Measurements from ENCODE around the gene PARP1. TPM values are rescaled to one million over a fixed set of nuclear protein-coding genes. Genes with fewer than 3 reads are reported as not detected.
"Not testable (repeated sequence)": the region's sequence is repeated elsewhere in the genome, so short reads cannot be mapped to it uniquely, and the experiment has no call there.

PARP1 gene
- polyA plus RNA-seq, 1 donor from 2014 or later = 321 TPM

DNA sequence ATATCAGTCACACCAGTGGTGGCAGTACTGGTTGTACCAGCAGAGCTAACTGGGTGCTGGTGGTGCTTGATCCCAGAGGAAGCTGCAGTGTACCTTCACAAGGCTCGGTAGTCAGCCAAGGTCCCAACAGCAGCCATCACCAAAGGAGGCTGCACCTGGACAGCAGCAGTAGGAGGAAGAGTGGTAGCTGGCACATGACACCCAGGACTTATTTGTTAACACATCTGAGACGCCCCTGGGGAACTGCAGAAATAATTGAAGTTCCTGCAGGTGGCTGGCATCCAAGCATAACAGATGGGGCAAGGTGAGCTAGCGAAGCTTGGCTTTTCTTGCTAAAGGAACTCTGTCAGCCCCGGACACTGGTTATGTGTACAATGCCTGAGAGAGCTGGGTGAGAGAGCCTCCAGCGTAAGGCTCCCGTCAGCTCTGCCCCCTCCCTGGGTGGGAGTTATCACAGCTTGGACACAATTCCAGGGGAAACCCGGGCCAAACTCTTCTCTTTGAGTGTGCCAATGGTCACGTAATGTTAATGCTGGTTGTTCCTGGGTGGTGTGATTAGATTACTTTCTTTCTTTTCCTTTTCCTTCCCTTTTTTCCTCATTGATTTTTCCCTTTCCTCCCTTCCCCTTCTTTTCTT is 29.1 kb upstream of the PARP1 start:
- Mint-ChIP-seq H3K4me1 (peaks cover 12 to 27% (median 17%) of the 10 kb centered on the region in 3 donors), H3K27me3 (no peaks in the 10 kb centered on the region), H3K9me3 (no peaks in the 10 kb centered on the region), H3K27ac (peak overlapping the region; percentile 63 to 92 (median 79)), H3K4me3 (peak overlapping the region; percentile 27 to 93 (median 60)), H3K36me3 (no peaks in the 10 kb centered on the region)

DNA sequence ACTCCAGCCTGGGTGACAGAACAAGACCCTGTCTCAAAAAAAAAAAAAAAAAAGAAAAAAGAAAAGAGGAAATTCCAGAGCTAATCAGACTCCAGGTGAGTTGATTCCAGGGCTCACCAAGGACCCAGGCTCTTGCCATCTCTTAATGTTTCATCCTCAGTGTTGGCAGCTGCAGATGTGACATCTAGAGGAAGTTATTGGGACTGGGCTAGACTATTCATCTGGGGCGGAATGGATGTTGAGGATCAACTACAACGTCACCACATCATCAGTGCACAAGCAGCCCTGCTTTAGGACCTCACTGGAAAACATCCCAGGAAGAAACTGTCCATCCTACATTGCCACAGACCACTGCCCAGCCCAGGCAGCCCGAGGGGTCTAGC is 28.6 kb upstream of the PARP1 start:
- Mint-ChIP-seq H3K4me3 (peak overlapping the region; percentile 27 to 93 (median 34)), H3K9me3 (no peaks in the 10 kb centered on the region), H3K4me1 (peaks cover 12 to 27% (median 17%) of the 10 kb centered on the region in 3 donors), H3K36me3 (no peaks in the 10 kb centered on the region), H3K27me3 (no peaks in the 10 kb centered on the region), H3K27ac (peak overlapping the region; percentile 23 to 90 (median 79))

DNA sequence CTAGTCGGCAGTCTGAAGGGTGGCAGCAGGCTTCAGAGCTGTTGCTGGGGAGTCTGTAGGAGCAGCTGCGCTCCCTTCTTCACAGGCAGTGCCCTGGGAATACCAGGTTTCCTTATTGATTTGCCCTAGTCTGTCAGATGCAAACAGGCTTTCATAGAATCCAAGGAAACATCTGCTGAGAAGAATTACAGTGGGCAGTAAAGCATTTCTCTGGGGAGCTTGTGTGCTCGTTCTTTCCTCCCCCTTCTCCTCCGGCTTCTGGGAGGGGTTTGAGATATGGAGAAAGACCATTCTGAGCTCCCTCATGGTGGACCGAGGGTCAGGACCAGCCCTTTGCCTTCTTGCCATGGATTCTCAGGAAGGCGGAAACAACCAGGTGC is 25.4 kb upstream of the PARP1 start:
- no peak overlapping the region for H3K27ac Mint-ChIP-seq
- H3K4me1 Mint-ChIP-seq = peaks cover 14 to 27% (median 19%) of the 10 kb centered on the region in 3 donors
- no peak overlapping the region for H3K4me3 Mint-ChIP-seq
- H3K9me3 Mint-ChIP-seq = peaks cover 0 to 1% (median 0%) of the 10 kb centered on the region in 3 donors
- H3K27me3 Mint-ChIP-seq = no peaks in the 10 kb centered on the region
- H3K36me3 Mint-ChIP-seq = peaks cover 3% of the 10 kb centered on the region

DNA sequence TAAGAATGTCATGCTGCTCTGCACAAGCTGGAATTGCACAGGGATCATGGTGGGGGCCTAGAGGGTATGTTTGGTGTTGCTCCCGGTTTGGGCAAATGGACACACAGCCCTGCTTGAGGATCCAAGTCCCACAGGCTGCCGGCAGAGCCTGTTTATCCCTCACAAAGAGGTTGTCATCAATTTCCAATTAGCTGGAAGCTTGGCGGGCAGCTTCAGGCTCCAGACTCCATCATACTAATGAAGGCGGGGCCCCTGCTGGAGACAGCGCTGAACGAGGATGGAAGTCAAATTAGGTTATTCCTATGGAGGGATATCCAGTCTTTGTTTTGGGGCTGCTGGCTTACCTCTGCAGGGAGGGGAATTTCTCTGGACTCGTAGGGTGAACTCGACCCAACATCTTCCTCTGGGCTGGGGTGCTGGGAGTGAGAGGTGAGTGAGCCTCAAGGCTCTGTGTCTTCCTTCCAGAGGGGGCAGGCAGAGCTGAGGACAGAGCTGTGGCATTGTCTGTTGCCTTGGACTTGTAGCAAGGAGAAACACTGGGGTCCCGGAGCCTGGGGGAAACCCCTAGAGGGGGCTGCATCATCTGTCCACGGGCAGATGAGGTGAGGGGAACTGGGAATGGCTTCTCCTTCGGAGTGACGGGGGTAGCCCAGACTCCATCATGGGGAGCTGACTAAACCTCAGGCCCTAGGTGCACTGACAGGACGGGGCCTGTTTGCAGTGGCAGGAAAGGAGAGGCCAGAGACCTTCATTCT is 24.9 kb upstream of the PARP1 start:
- H3K27ac Mint-ChIP-seq = no peak overlapping the region
- no peaks in the 10 kb centered on the region for H3K27me3 Mint-ChIP-seq
- H3K4me3 Mint-ChIP-seq = peak overlapping the region in 1 of 4 donors; percentile 65

DNA sequence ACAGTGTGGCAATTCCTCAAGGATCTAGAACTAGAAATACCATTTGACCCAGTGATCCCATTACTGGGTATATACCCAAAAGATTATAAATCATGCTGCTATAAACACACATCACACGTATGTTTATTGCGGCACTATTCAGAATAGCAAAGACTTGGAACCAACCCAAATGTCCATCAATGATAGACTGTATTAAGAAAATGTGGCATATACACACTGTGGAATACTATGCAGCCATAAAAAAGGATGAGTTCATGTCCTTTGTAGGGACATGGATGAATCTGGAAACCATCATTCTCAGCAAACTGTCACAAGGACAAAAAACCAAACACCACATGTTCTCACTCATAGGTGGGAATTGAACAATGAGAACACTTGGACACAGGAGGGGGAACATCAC is 24.0 kb upstream of the PARP1 start:
- H3K4me1 Mint-ChIP-seq = peaks cover 8 to 16% (median 14%) of the 10 kb centered on the region in 3 donors
- H3K27ac Mint-ChIP-seq, H3K36me3 Mint-ChIP-seq, H3K27me3 Mint-ChIP-seq, H3K9me3 Mint-ChIP-seq, H3K4me3 Mint-ChIP-seq: not testable (repeated sequence)

More for the DNA sequence above, 24.9 kb upstream of the PARP1 start:
- Mint-ChIP-seq H3K9me3 (peaks cover 0 to 1% (median 0%) of the 10 kb centered on the region in 3 donors), H3K4me1 (peaks cover 12 to 22% (median 14%) of the 10 kb centered on the region in 3 donors), H3K36me3 (peaks cover 3% of the 10 kb centered on the region)

DNA sequence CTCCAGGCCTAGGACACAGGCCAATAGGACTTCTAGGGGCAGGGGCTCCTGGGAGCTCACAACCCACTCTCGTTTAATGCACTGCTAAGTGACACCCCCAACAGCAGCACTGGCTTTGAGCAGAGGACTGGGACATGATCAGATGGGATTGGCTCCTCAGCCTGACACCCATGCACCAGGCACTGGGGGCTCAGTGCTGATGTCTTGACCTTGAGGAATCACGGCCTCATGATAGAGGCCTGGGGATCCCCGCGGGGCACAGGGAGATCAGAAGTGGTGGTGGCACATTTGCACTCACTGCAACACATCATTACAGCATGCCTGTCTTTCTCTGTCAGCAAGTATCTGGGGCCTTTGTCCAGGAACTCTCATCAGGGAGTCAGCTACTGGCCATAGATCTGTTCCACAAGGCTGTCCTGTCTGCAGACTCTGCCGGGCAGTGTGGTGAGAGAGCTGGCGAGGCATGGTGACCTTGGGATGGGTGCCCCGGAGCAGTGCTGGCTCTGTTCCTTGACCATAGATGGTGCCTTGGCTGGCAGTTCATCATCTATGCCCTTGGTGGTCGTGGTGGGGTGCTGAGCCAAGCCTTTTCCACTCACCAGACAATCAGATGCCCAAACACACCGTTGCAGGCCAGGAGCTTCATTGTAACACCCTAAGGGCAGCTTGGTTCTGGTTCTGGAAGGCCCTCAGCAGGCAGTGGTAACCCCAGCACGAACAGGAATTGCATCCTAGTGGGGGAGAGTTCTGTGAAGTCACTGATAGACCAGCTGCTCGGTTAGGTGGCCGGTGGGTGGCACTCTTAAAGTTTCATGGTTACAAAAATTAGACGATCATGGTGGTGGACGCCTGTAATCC is 22.2 kb upstream of the PARP1 start:
- peaks cover 0 to 1% (median 0%) of the 10 kb centered on the region in 3 donors for H3K9me3 Mint-ChIP-seq
- no peak overlapping the region for H3K4me3 Mint-ChIP-seq
- H3K27me3 Mint-ChIP-seq = no peaks in the 10 kb centered on the region
- no peak overlapping the region for H3K27ac Mint-ChIP-seq
- H3K36me3 Mint-ChIP-seq = peaks cover 3% of the 10 kb centered on the region
- peaks cover 10 to 17% (median 14%) of the 10 kb centered on the region in 3 donors for H3K4me1 Mint-ChIP-seq

DNA sequence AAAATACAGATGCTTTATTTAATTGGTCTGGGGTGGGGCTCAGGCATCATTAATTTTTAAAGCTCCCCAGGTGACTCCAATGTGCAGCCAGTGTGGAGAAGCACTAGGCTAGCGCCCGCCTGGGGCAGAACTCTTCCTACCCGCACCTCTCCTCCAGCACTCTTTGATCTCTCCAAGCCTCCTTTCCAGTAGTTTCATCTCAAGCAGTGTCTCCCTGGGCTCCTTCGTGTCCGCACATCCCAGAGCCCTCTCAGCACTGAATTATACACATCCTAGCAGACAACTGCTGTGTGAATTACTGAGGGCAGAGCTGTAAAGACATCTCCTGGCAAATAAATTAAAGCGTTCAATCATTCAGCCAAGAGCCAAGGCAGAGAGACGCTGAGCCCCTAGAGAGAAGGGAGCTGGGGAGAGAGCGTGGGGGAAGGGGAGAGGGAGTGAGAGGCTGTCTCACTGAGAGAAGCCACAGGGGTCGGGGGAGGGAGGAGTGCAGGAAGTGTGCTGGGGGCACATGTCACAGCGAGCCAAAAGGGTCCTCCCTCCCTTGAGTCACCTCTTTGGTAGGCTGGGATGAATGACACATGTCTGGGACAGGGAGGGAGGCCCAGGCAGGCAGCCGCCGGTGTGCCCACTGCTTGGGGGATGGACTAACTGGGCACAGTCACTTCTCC is 21.0 kb upstream of the PARP1 start:
- Mint-ChIP-seq H3K27me3 (no peaks in the 10 kb centered on the region), H3K36me3 (peaks cover 3% of the 10 kb centered on the region), H3K9me3 (peaks cover 0 to 1% (median 0%) of the 10 kb centered on the region in 3 donors), H3K27ac (peak overlapping the region in 1 of 3 donors; percentile 73), H3K4me1 (peaks cover 10 to 17% (median 14%) of the 10 kb centered on the region in 3 donors), H3K4me3 (peak overlapping the region in 1 of 4 donors; percentile 20)

DNA sequence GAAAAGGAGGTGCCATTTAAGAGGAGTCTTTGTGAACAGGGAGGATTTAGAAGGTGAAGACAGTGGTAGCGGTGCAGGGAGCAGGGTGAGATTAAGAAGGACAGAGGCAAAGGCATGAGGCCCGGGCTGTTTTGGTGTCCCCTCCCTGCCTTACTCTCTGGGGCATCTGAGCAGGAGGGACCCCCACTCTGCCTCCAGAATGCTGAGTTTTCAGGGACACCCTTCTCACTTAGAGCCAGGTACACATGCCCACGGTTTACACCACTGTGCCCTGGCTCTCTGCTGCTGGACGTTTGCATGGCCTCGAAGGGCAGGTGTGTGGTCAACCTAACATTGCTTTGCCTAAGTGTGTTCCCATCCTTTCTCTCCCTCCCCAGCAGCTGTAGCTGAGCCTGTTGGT is 20.5 kb upstream of the PARP1 start:
- H3K27ac Mint-ChIP-seq = no peak overlapping the region
- no peaks in the 10 kb centered on the region for H3K27me3 Mint-ChIP-seq
- H3K4me1 Mint-ChIP-seq = peaks cover 10 to 17% (median 12%) of the 10 kb centered on the region in 3 donors
- peak overlapping the region in 1 of 4 donors; percentile 20 for H3K4me3 Mint-ChIP-seq
- peaks cover 3% of the 10 kb centered on the region for H3K36me3 Mint-ChIP-seq
- H3K9me3 Mint-ChIP-seq = peaks cover 0 to 1% (median 0%) of the 10 kb centered on the region in 3 donors

DNA sequence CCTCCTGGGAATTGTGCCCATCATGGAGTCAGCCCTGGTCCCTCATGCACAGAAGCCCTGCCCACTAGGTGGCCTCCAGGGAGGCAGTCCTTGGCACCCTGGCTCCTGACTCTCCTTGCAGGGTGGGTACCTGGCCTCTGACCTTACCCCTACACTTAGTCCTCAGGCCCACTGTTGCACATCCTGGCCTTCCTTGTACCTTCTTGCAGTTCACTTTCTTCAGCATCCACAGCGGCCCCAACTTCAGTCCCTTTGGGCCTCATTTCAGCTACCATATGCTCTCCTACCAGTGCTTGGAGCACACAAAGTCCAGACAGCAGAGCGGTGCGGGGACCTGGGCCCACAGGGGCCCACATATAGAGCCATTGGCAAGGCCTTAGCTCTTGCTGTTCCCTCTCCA is 19.2 kb upstream of the PARP1 start:
- peaks cover 5 to 17% (median 10%) of the 10 kb centered on the region in 3 donors for H3K4me1 Mint-ChIP-seq
- no peak overlapping the region for H3K27ac Mint-ChIP-seq
- H3K36me3 Mint-ChIP-seq = peaks cover 3% of the 10 kb centered on the region
- H3K4me3 Mint-ChIP-seq = peak overlapping the region in 3 of 4 donors; percentile 30 to 57 (median 41)
- H3K27me3 Mint-ChIP-seq = no peaks in the 10 kb centered on the region
- peaks cover 0 to 1% (median 0%) of the 10 kb centered on the region in 3 donors for H3K9me3 Mint-ChIP-seq

DNA sequence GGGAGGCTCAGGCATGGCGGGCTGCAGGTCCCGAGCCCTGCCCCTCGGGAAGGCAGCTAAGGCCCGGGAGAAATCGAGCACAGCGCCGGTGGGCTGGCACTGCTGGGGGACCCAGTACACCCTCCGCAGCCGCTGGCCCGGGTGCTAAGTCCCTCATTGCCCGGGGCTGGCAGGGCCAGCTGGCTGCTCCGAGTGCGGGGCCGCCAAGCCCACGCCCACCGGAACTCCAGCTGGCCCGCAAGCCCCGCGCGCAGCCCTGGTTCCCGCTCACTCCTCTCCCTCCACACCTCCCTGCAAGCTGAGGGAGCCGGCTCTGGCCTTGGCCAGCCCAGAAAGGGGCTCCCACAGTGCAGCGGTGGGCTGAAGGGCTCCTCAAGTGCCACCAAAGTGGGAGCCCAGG is 18.5 kb upstream of the PARP1 start:
- not testable (repeated sequence) for H3K36me3 Mint-ChIP-seq

DNA sequence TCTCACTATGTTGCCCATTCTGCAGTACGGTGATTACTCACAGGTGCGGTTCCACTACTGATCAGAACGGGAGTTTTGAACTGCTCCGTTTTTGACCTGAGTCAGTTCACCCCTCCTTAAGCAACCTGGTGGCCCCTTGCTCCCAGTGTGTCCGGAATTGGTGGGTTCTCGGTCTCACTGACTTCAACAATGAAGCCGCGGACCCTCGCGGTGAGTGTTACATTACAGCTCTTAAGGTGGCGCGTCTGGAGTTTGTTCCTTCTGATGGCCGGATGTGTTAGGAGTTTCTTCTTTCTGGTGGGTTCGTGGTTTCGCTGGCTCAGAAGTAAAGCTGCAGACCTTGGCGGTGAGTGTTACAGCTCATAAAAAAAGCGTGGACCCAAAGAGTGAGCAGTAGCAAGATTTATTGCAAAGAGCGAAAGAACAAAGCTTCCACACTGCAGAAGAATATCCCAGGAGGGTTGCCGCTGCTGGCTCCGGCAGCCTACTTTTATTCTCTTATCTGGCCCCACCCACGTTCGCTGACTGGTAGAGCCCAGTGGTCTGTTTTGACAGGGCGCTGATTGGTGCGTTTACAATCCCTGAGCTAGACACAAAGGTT is 17.6 kb upstream of the PARP1 start:
- peaks cover 2% of the 10 kb centered on the region for H3K36me3 Mint-ChIP-seq
- H3K27me3 Mint-ChIP-seq = no peaks in the 10 kb centered on the region
- peaks cover 0 to 1% (median 0%) of the 10 kb centered on the region in 3 donors for H3K9me3 Mint-ChIP-seq
- peak overlapping the region in 1 of 3 donors; percentile 33 for H3K27ac Mint-ChIP-seq
- peaks cover 5 to 17% (median 10%) of the 10 kb centered on the region in 3 donors for H3K4me1 Mint-ChIP-seq
- peak overlapping the region in 3 of 4 donors; percentile 74 to 90 (median 85) for H3K4me3 Mint-ChIP-seq

More for the DNA sequence above, 18.5 kb upstream of the PARP1 start:
- H3K4me1 Mint-ChIP-seq = peaks cover 5 to 17% (median 10%) of the 10 kb centered on the region in 3 donors
- not testable (repeated sequence) for H3K27ac Mint-ChIP-seq, H3K9me3 Mint-ChIP-seq, H3K4me3 Mint-ChIP-seq, H3K27me3 Mint-ChIP-seq

DNA sequence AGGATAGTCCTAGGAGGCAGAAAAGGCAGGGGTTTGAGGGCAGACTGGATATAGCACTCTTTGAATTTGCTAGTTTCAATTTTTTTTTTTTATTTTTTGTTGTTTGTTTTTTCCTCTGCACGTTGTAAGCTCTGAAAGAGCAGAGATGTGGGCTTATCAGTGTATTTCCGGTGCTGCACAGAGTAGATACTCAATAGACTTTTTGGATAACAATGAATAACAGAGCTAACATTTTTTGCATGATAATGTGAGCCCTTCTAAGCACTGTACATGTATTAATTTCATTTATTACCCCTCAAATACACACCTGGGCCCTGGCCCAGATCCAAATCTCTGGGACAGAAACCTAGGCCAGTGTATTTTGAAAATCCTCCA is 17.1 kb upstream of the PARP1 start:
- peaks cover 0 to 1% (median 0%) of the 10 kb centered on the region in 3 donors for H3K9me3 Mint-ChIP-seq
- H3K4me1 Mint-ChIP-seq = peaks cover 5 to 17% (median 10%) of the 10 kb centered on the region in 3 donors
- H3K27ac Mint-ChIP-seq = no peak overlapping the region
- peaks cover 1% of the 10 kb centered on the region for H3K36me3 Mint-ChIP-seq
- no peak overlapping the region for H3K4me3 Mint-ChIP-seq
- H3K27me3 Mint-ChIP-seq = no peaks in the 10 kb centered on the region

DNA sequence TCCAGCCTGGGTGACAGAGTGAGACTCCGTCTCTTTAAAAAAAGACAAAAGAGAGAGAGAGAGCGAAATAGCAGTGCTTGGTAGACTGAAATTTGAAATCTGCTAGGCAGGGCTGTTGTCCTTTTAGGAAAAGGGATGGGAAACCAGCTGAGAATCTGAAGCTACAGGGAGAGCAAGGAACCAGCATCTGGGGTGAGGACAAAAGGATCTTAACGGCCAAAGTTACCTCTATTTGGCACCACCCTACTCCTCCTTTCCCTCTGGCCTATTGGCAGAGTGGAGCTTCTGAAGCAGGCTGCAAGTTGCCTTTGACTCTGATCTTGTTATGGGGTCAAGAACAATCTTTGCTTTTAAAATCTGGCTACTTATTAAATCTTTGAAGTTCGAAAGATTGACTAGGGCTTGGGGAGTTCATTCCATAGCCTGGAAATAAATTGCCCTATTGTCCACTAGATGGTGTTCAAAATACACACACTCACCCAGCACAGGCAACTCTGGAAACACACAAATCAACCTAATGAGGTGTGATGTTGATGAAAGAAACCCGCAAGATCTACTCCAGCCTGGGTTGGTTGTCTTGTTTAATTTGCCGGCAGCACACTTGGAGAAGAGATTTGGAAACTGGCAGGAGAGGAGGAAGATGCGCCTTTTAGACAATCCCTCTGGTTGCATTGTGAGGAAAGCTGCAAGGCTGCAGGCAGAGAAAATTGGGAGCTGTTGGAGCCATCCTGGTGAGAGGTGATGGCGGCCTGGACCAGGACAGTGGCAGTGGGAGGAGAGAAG is 16.5 kb upstream of the PARP1 start:
- no peak overlapping the region for H3K27ac Mint-ChIP-seq
- peaks cover 1% of the 10 kb centered on the region for H3K36me3 Mint-ChIP-seq
- no peaks in the 10 kb centered on the region for H3K27me3 Mint-ChIP-seq
- H3K9me3 Mint-ChIP-seq = peaks cover 0 to 1% (median 0%) of the 10 kb centered on the region in 3 donors
- H3K4me1 Mint-ChIP-seq = peaks cover 5 to 17% (median 10%) of the 10 kb centered on the region in 3 donors
- H3K4me3 Mint-ChIP-seq = peak overlapping the region in 1 of 4 donors; percentile 82
